Right lobe of liver (tissue), 6 donors: ENCODE measurements around the gene LRP2BP. TPM values are rescaled to one million over a fixed set of nuclear protein-coding genes. Genes with fewer than 3 reads are reported as not detected.
A peak's percentile ranks its signal among the peaks of the same experiment; 100 is the strongest.

Experiments used
- ATAC-seq, 4 donors: fragments of 200-7000 bp; cut with Tn5 transposase; one replicate each; pipeline ENCODE4 v1.9.1; 2020; ENCODE audit warnings: mild to moderate bottlenecking in 4 of 4, moderate library complexity in 4 of 4
- DNase-seq, 3 donors: peaks; one replicate each; pipeline ENCODE4 v3.0.0-alpha.2; 2020
- H3K27ac ChIP-seq, 3 donors: fragments of 200-600 bp; one replicate each; pipeline ENCODE4 v1.8.0; 2022
- H3K27me3 ChIP-seq, 2 donors: fragments of 200-600 bp; one replicate each; pipeline ENCODE4 v1.8.0; 2022
- H3K36me3 ChIP-seq, 4 donors: fragments of 200-600 bp; sonication (generic) in 1 of 4; one replicate each; pipeline versions ENCODE4 v1.5.1 to v1.8.0; 2017 to 2022; ENCODE audit warnings: control low read depth in 1 of 4
- H3K4me1 ChIP-seq, 4 donors: fragments of 200-600 bp; sonication (generic) in 1 of 4; one replicate each; pipeline versions ENCODE4 v1.5.1 to v1.8.0; 2017 to 2022; ENCODE audit warnings: control low read depth in 1 of 4
- H3K4me3 ChIP-seq, 3 donors: fragments of 200-600 bp; one replicate each; pipeline ENCODE4 v1.8.0; 2022
- H3K9me3 ChIP-seq, 4 donors: fragments of 200-600 bp; sonication (generic) in 1 of 4; one replicate each; pipeline versions ENCODE4 v1.5.1 to v1.8.0; 2017 to 2022; ENCODE audit warnings: control low read depth in 1 of 4
- CTCF ChIP-seq, 4 donors: fragments of 200-600 bp in 3 of 4; fragments of 450-650 bp in 1 of 4; IDR thresholded peaks; one replicate each; pipeline versions ENCODE4 v1.5.1 to v1.8.0; 2016 to 2022; ENCODE audit warnings: antibody characterized with exemption in 4 of 4, mild to moderate bottlenecking in 2 of 4
- POLR2A ChIP-seq: fragments of 450-650 bp; IDR thresholded peaks from one replicate; pipeline ENCODE4 v1.6.1; 2017; ENCODE audit warnings: antibody characterized with exemption, mild to moderate bottlenecking
- WGBS: methylation state at CpG from one replicate; pipeline ENCODE4 v1.1.6; 2018; ENCODE audit warnings: low coverage, low lambda C conversion rate; ENCODE audit not compliant: insufficient coverage; ENCODE audit errors: missing lambda C conversion rate; 5-methylcytosine and 5-hydroxymethylcytosine counted together
- intact Hi-C, 2 donors: fragments of 100-400 bp; cut with DNase I; formaldehyde crosslinking; loops; one replicate each; pipeline versions ENCODE4 v1.11.2 to v1.14.1; 2022
- total RNA-seq, 6 experiments: library from RNA; depleted of rRNA in 2 of 6; stranded (reverse); fragments of >200 nt in 2 of 6; fragmentation: NEBNext Ultra II Directional in 3 of 6; extraction: Animal tissue kit (Norgen Biotek cat#: 25700) in 3 of 6; gene quantifications; one replicate each; pipeline versions ENCODE4 v1.1.0 to v1.2.4, GENCODE V29; 2016 to 2023
- donor health status: DM: no; HTN: yes; CAD: no.
- donor health status: DM: no; HTN: no; CAD: no.
- donor health status: DM: no; HTN: no; CAD: no.
- donor health status: DM: no; HTN: yes; CAD: no.
- donor health status: DM: no; HTN: yes; CAD: no.

The LRP2BP gene
- total RNA-seq, 6 experiments from 2014 or later = 0.19 to 0.37 (median 0.27) TPM

- WGBS = 20% methylated on average over 12 of the region's 13 CpGs
- ATAC-seq (peak; percentile 41 to 60 (median 53)), DNase-seq (no peak)
- no peaks in the 10 kb centered on the region for H3K27me3 ChIP-seq
- intact Hi-C loops = no loop called here
- peak overlapping the region; percentile 71 to 91 (median 81) for H3K4me3 ChIP-seq
- H3K36me3 ChIP-seq = no peaks in the 10 kb centered on the region
- no peaks in the 10 kb centered on the region for H3K9me3 ChIP-seq
- peak overlapping the region; percentile 97 to 99 (median 98) for H3K27ac ChIP-seq
- peaks cover 0 to 14% (median 0%) of the 10 kb centered on the region in 4 donors for H3K4me1 ChIP-seq
- no peak for TF ChIP-seq POLR2A
- no peak for TF ChIP-seq CTCF (IDR thresholded peaks at IDR 0.05)
Observed at GRCh38 chr4:185424905-185425646, 29.4 kb upstream of the LRP2BP start.

DNA sequence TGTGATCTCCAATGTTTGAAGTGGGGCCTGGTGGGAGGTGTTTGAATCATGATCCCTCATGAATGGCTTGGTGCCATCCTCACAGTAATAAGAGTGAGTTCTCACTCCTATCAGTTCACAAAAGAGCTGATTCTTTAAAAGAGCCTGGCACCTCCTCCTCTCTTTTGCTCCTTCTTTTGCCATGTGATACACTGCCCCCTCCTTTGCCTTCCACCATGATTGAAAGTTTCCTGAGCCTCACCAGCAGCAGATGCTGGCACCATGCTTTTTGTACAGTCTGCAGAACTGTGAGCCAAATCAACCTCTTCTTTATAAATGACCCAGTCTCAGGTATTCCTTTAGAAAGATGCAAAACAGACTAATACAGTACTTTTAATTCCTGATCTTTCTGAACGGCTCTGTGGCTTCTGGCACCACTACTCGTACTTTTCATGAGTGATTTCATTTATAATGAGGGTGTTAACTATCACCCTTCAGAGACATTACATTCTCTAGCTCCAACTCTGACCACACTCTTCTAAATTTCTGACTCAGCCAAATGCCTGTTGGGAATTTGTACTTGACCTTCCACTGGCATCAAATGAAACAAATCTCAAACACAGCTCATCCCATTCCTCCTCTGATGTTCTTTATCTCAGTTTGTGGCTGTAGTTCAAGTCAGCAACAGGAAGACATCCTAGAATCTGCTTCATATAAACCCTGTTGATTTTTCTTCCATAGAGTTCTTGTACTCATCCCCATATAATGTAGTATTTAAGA is 25.8 kb upstream of the LRP2BP start:
- H3K27ac ChIP-seq = no peak overlapping the region
- H3K36me3 ChIP-seq = peaks cover 0 to 19% (median 4%) of the 10 kb centered on the region in 4 donors
- intact Hi-C loops = no loop called here
- H3K27me3 ChIP-seq = no peaks in the 10 kb centered on the region
- no peak for ATAC-seq
- TF ChIP-seq POLR2A = no peak
- no peak for TF ChIP-seq CTCF (IDR thresholded peaks at IDR 0.05)
- no peak for DNase-seq
- peaks cover 0 to 14% (median 0%) of the 10 kb centered on the region in 4 donors for H3K4me1 ChIP-seq
- 82% methylated on average over 2 of the region's 2 CpGs for WGBS
- H3K9me3 ChIP-seq = no peaks in the 10 kb centered on the region
- H3K4me3 ChIP-seq = no peak overlapping the region

GRCh38 chr4:185416955-185417354 is 21.2 kb upstream of the LRP2BP start:
- H3K4me3 ChIP-seq = no peak overlapping the region
- peaks cover 0 to 46% (median 6%) of the 10 kb centered on the region in 4 donors for H3K36me3 ChIP-seq
- no peaks in the 10 kb centered on the region for H3K27me3 ChIP-seq
- H3K27ac ChIP-seq = no peak overlapping the region
- ATAC-seq (no peak), DNase-seq (no peak)
- no peak for TF ChIP-seq POLR2A
- no peak for TF ChIP-seq CTCF (IDR thresholded peaks at IDR 0.05)
- no peaks in the 10 kb centered on the region for H3K4me1 ChIP-seq
- intact Hi-C loops = no loop called here
- no peaks in the 10 kb centered on the region for H3K9me3 ChIP-seq

DNA sequence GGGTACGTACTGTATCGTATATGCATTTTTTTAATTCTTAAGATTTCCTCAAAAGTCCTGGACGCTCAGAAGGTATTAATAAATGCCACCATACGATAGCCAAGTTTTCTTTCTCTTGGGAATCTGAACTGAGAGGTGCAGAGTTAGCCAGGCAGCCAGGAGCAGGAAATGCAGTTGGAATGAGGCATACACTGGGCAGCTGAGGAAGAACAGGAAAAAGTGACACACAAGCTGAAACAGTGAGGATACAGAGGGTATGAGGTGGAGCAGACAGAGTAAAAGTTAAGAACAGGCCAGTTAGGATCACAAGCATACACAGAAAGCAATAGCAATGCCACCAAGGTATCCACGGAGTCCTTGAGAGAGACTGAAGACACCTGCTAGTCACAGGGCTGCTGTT is 16.7 kb upstream of the LRP2BP start:
- H3K4me1 ChIP-seq = no peaks in the 10 kb centered on the region
- H3K36me3 ChIP-seq = peaks cover 0 to 46% (median 4%) of the 10 kb centered on the region in 4 donors
- H3K27me3 ChIP-seq = no peaks in the 10 kb centered on the region
- DNase-seq (no peak), ATAC-seq (peak; percentile 21 to 53 (median 40))
- no peaks in the 10 kb centered on the region for H3K9me3 ChIP-seq
- intact Hi-C loops = no loop called here
- WGBS = 66% methylated on average over 5 of the region's 5 CpGs
- H3K27ac ChIP-seq = peak overlapping the region in 1 of 3 donors; percentile 7
- TF ChIP-seq CTCF (IDR thresholded peaks at IDR 0.05) (no peak), POLR2A (no peak)
- no peak overlapping the region for H3K4me3 ChIP-seq
